ENCODE data around the gene KREMEN1.

Gene KREMEN1

GRCh38 chr22:29049655-29050263 lies 23.1 kb upstream of the KREMEN1 start:
- DNase-seq: no peak

DNA sequence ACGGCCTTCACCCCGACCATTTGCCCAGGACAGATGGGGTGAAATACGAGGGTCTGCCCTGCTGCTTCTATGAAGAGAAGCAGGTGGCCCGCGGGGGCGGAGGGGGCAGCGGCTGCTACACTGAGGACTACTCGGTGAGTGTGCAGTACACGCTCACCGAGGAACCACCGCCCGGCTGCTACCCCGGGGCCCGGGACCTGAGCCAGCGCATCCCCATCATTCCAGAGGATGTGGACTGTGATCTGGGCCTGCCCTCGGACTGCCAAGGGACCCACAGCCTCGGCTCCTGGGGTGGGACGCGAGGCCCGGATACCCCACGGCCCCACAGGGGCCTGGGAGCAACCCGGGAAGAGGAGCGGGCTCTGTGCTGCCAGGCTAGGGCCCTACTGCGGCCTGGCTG lies 22.4 kb upstream of the KREMEN1 start:
- no peak for DNase-seq

DNA sequence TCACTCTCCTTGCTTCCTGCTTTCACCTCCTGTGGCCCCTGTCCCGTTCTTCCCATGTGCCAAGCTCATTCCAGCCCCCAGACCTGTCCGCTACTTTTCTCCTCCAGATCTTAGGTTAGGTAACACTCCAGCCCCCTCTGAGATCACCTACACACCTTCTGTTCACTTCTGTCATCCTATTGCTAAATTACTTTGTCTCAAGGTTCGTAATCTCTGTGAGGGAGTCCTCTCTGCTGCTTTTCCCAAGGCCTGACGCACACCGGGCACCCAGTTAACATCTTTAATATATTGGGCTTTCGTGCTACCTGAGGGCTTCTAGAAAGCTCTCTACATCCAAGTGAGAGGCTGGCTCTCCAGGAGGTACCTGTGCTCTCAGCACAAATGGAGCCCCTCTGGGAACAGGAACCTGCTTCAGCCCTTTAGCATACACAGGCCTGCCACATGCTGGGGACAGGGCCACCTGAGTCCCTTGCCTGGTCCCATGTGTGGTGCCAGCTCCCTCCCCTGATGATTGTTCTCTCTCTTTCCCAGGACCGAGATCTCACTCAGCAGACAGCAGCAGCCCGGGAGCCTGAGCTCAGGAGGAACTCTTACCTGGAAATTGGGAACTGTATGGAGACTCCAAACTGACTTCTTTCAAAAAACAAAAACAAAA lies 19.7 kb upstream of the KREMEN1 start:
- DNase-seq: no peak

- no peak for DNase-seq
Measured at GRCh38 chr22:29054251-29054767, 18.5 kb upstream of the KREMEN1 start.

- DNase-seq: no peak
Measured at GRCh38 chr22:29055192-29055830, 17.5 kb upstream of the KREMEN1 start.

- no peak for DNase-seq
Measured at GRCh38 chr22:29056472-29056871, 16.4 kb upstream of the KREMEN1 start.

DNA sequence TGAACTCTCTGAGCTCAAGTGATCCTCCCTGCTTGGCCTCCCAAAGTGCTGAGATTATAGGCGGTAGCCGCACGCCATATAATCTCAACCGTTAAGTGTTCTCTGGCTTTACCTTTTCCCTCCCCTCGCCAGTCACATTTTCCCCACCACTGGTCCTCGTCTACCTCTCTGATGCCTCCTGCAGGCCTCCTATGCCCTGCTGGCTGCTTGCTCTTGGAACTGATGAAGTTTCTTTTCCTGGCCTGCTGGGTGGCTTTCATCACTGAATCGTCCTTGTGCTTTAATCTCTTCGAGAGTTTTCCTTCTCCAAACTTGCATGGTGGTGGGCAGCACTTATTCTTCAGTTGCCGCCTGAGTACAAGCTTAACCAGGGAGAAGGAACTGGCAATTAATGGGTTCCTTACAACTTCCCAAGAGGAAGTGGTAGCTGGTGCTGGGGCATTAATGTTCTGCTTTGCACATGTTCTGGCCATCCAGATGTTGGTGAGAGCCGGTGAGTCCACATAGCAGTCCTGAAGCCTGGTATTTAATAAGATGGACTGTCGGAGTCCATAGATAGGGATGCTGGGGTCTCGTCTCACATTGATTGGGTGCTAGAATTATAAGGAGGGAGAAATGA lies 12.5 kb upstream of the KREMEN1 start:
- DNase-seq: no peak

DNA sequence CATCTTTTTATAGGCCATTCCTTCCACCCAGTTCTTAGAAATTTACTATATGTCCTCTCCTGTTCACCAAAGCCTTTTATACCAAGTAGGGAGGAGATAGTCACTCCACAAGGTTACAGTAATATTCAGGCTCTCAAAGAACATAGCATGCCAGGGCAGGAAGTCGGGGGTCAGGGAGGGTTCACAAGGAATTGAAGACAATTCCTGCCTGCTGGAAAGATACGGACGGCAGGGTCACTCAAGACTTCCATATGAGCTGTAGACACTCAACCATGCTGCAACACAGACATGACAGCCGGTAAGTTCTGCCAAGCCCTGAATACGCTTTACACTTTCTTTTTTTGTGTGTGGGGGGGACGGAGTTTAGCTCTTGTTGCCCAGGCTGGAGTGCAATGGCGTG lies 11.9 kb upstream of the KREMEN1 start:
- DNase-seq: no peak

DNA sequence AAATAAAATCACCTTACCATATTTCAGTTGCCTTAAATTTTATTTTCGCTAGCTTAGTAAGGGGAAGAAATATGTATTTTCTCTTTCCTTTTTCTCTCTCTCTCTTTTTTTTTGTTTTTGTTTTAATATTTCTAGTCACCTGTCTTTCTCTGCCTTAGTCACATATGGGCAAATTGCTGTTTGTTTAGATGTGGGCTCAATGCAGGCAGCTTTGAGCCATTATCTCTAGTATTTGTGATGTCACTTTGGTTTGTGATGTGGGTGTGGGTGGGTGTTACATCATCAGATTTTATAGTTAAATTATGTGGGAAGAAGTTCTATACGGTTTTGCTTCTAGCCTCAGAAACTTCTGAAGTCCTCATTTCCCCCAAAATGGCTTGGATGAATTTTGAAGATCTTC lies 11.1 kb upstream of the KREMEN1 start, which contains the start of gene C22orf31:
Gene C22orf31, minus strand, starts transcription at position 59 of the 400 bp plus-strand sequence. Its CDS starts 39 bp downstream, at position 20.
- DNase-seq: no peak

GRCh38 chr22:29062286-29062821 lies 10.5 kb upstream of the KREMEN1 start:
- DNase-seq: no peak

- no peak for DNase-seq
Measured at GRCh38 chr22:29065468-29066190, 7.2 kb upstream of the KREMEN1 start.

DNA sequence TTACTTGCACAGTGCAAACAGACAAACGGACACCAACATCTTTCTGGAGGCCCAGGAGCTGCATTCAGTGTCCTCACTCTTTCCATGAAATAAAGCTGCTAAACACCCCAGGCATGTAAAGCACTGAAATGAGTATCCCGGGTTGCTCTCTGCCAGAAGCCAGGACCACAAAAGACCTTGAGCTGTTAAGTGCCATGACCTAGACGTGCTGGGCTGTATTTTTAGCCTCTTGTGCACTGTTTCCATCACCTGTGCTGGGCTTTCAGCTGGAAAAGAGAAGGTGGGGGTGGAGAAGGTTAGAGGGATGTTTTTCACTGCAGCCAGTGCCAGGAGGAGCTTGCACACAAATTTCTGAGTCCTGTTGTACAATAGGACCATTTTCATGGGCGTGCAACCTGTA lies 3.4 kb upstream of the KREMEN1 start:
- DNase-seq: no peak

GRCh38 chr22:29070490-29070889 lies 2.3 kb upstream of the KREMEN1 start:
- no peak for DNase-seq

DNA sequence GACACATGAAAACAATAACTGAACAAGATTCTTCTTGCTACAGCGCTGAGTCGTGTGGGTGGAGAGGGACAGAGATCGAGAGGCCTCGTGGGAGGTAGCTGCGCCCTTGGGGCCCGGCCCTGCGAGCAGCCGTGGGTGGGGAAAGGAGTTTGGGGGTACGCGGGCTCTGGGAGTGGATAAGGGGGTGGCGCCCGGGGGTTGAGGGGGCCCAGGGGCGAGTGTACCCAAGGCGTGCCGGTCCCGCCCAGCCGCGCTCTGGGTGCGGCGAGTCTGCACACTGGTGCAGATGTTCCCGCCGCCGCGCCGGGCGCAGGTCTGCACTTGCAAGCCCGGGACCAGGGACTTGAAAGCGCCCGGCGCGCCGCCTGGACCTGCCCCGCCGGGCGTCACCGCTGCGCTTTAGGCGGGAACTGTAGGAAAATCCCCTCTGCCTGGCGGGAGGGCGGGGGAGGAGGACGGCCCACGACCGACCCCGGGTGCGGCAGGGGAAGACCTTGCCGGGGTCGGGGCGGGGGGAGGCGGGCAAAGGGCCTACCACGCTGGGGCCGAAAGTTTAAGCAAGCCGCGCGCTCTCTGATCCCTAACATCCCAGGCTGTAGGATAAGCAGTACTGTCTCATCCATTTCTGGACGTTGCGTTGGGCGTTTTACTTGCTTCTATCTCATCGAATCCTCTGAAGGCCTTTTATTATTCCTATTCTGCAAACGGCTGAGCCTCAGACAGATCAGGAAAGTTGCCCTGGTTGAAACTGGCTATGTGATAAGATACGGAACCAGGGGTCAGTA lies 1.4 kb upstream of the KREMEN1 start:
- DNase-seq: no peak

DNA sequence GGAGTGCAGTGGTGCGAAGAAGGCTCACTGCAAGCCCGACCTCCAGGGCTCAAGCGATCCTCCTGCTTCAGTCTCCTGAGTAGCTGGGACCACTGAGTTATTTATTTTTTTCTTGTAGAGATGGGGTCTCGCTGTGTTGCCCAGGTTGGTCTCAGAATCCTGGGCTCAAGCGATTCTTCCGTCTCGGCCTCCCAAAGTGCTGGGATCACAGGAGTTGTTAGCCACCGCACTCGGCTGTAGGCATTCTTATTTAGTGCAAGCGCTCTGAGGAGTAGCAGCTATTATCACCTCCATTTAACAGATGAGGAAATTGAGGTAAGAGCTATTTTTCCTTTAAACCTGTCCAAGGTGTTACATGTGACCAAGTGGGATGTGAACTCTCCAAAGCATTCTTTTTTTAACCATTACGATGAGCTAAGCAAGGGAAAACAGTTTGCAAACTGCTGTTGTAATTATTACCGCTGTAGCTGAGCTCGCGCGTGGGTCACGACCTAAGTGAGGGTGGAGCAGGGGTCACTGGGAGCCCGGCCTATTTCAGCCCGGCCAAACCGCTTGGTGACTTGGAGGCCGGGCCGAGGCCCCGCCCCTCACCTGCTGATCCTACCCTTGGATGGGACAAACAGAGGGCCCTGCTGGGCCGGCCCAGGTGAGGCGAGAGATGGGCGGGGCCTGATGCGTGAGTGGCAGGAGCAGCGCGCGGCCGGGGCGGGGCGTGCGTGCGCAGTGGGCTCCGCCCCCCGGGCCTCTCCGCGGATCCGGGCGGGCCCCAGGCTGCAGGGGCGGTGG lies 449 bp upstream of the KREMEN1 start:
- DNase-seq: peak; percentile 69 to 74

- peak; percentile 15 to 21 for DNase-seq
Measured at GRCh38 chr22:29073618-29074275, 912 bp downstream of the KREMEN1 start.

- DNase-seq: no peak
Measured at GRCh38 chr22:29074276-29074772, 1.5 kb downstream of the KREMEN1 start.

DNA sequence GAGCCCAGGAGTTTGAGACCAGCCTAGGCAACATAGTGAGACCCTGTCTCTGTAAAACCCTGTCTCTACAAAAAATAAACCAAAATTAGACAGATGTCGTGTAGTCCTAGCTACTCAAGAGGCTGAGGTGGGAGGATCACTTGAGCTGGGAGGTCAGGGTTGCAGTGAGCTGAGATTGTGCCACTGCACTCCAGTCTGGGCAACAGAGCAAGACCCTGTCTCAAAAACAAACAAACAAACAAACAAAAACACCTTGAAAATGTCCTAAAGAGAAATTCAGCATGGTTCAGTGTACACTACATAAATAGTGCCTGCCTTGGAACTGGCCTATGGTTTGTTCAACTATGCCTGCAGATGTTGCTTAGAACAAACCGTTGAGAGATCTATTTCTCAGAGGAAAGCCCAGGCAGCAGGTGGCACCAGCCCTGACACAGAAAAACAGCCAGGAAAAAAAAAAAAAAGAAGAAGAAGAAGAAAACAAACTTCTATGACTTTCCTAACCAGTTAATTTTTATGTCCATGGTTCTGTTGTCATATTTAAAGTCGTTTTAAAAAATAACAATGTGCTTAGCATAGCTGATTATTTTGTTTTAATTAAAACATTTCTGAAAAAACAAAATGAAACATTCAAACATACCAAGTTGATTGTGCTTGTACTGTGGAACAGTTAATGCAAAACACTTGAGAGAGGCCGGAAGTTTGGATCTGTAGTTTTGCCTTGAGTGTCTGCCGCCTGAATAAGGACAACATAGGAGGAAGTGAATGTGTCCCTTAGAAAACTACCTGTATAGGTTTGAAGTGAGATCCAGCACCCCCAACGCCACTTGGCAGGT lies 5.4 kb downstream of the KREMEN1 start:
- DNase-seq: no peak

DNA sequence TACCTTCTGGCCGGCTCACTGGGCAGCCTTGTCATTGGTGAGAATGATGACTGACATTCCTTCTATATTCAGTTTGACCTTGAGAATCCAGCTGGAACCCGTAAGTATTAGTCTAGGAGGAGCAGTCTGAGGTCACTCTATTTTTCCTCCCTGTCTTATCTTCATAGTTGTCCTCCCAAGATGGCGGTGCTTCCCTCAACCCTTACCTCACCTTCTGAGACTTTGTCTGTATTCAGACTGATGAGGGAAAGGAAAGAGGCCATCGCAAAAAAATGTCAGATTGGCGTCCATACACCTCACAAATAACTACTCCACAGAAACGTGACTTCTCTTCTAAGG lies 6.0 kb downstream of the KREMEN1 start:
- no peak for DNase-seq

All from activated CD4-positive, alpha-beta T cell treated with anti-CD3 and anti-CD28 coated beads, Interleukin-2, amount 50 U/mL, for 4 hours (primary cell).